Activated T-helper 1 cell treated with anti-CD3 and anti-CD28 coated beads, Interleukin-12 subunit alpha, Interleukin-12 subunit beta, Interleukin-2, Interleukin-4 antibody, amounts not matched to agents 30 ng/mL and 10 ng/mL and 1 ng/mL, durations not matched to agents 14 hours and 24 hours and 36 hours (primary cell): ENCODE data around the gene ENSA. TPM values are rescaled to one million over a fixed set of nuclear protein-coding genes. Genes with fewer than 3 reads are reported as not detected.
"Not testable (repeated sequence)": the region's sequence is repeated elsewhere in the genome, so short reads cannot be mapped to it uniquely, and the experiment has no call there.

Experiments
- DNase-seq: peaks from one replicate; pipeline ENCODE4 v3.0.0; 2021; ENCODE audit warnings: low spot score
- H3K27ac Mint-ChIP-seq: one replicate; pipeline ENCODE4 v1.8.0; 2021; ENCODE audit warnings: mild to moderate bottlenecking, mixed read lengths
- H3K27me3 Mint-ChIP-seq: one replicate; pipeline ENCODE4 v1.8.0; 2022; ENCODE audit warnings: mild to moderate bottlenecking, moderate library complexity, mixed read lengths; ENCODE audit not compliant: insufficient read depth
- H3K36me3 Mint-ChIP-seq: one replicate; pipeline ENCODE4 v1.8.0; 2021; ENCODE audit warnings: low read depth, mixed read lengths
- H3K4me1 Mint-ChIP-seq: one replicate; pipeline ENCODE4 v1.8.0; 2021; ENCODE audit warnings: low read depth, mixed read lengths
- H3K4me3 Mint-ChIP-seq: one replicate; pipeline ENCODE4 v1.8.0; 2021; ENCODE audit warnings: mild to moderate bottlenecking, moderate library complexity, mixed read lengths
- H3K9me3 Mint-ChIP-seq: one replicate; pipeline ENCODE4 v1.8.0; 2021; ENCODE audit warnings: mixed read lengths
- intact Hi-C: fragments of 100-400 bp; cut with micrococcal nuclease; formaldehyde crosslinking; loops from one replicate; pipeline ENCODE4 v1.15.1; 2024
- total RNA-seq: library from RNA; stranded (reverse); gene quantifications from 2 replicates; pipeline ENCODE4 v1.2.3, GENCODE V29; 2022

Gene ENSA
- total RNA-seq, 1 donor from 2014 or later, result 285 TPM

- peaks cover 6% of the 10 kb centered on the region for H3K4me1 Mint-ChIP-seq
- no peak overlapping the region for H3K27ac Mint-ChIP-seq
- H3K27me3 Mint-ChIP-seq, result no peaks in the 10 kb centered on the region
These were observed 33.1 kb downstream of the ENSA start for GRCh38 chr1:150596095-150596892.

GRCh38 chr1:150582371-150582770, 47.0 kb downstream of the ENSA start:
- peaks cover 22% of the 10 kb centered on the region for H3K36me3 Mint-ChIP-seq
- H3K27me3 Mint-ChIP-seq, result peaks cover 2% of the 10 kb centered on the region
- no peak for DNase-seq
- H3K9me3 Mint-ChIP-seq, result no peaks in the 10 kb centered on the region
- intact Hi-C loops, result no loop called here
- no peak overlapping the region for H3K4me3 Mint-ChIP-seq
- peaks cover 19% of the 10 kb centered on the region for H3K4me1 Mint-ChIP-seq
- H3K27ac Mint-ChIP-seq, result no peak overlapping the region

More at GRCh38 chr1:150596095-150596892, 33.1 kb downstream of the ENSA start:
- Mint-ChIP-seq H3K4me3 (no peak overlapping the region), H3K9me3 (no peaks in the 10 kb centered on the region), H3K36me3 (peaks cover 13% of the 10 kb centered on the region)
- intact Hi-C loops, result no loop called here
- no peak for DNase-seq

GRCh38 chr1:150581962-150582361, 47.5 kb downstream of the ENSA start:
- H3K4me3 Mint-ChIP-seq, intact Hi-C loops, DNase-seq, H3K9me3 Mint-ChIP-seq, H3K27ac Mint-ChIP-seq, H3K27me3 Mint-ChIP-seq: not testable (repeated sequence)
- H3K4me1 Mint-ChIP-seq, result peaks cover 21% of the 10 kb centered on the region
- H3K36me3 Mint-ChIP-seq, result peaks cover 26% of the 10 kb centered on the region

- peaks cover 31% of the 10 kb centered on the region for H3K36me3 Mint-ChIP-seq
- H3K27ac Mint-ChIP-seq, H3K4me3 Mint-ChIP-seq, H3K27me3 Mint-ChIP-seq, DNase-seq, intact Hi-C loops, H3K9me3 Mint-ChIP-seq: not testable (repeated sequence)
- H3K4me1 Mint-ChIP-seq, result peaks cover 25% of the 10 kb centered on the region
These were observed 48.0 kb downstream of the ENSA start for GRCh38 chr1:150581437-150581836.

- H3K4me3 Mint-ChIP-seq, result peak overlapping the region; percentile 95
- H3K27me3 Mint-ChIP-seq, intact Hi-C loops, DNase-seq, H3K9me3 Mint-ChIP-seq: not testable (repeated sequence)
- peak overlapping the region; percentile 90 for H3K27ac Mint-ChIP-seq
- peaks cover 36% of the 10 kb centered on the region for H3K36me3 Mint-ChIP-seq
- peaks cover 25% of the 10 kb centered on the region for H3K4me1 Mint-ChIP-seq
These were observed 48.4 kb downstream of the ENSA start for GRCh38 chr1:150580966-150581365.

GRCh38 chr1:150579945-150580642, 49.3 kb downstream of the ENSA start:
- intact Hi-C loops, result loop anchor here (1.0 kb wide), 4 partner anchors 13 to 49 kb away; partner anchors contain the start of gene ENSA
- no peak for DNase-seq
- Mint-ChIP-seq H3K36me3 (peaks cover 41% of the 10 kb centered on the region), H3K9me3 (no peaks in the 10 kb centered on the region), H3K27ac (peak overlapping the region; percentile 90), H3K27me3 (peaks cover 2% of the 10 kb centered on the region), H3K4me1 (peaks cover 30% of the 10 kb centered on the region), H3K4me3 (peak overlapping the region; percentile 95)

GRCh38 chr1:150579110-150579944, 50.1 kb downstream of the ENSA start, which contains the start of gene MCL1:
Gene MCL1, minus strand, starts transcription at chr1:150579610. Its CDS starts 80 bp downstream, at chr1:150579530.
- Mint-ChIP-seq H3K9me3 (no peaks in the 10 kb centered on the region), H3K27ac (peak within 1 kb of the TSS; percentile 97)
- intact Hi-C loops, result loop anchor here (1.0 kb wide), 4 partner anchors 12 to 50 kb away; partner anchors contain the start of gene ENSA

GRCh38 chr1:150578272-150579109, 50.9 kb downstream of the ENSA start:
- H3K4me3 Mint-ChIP-seq, result peak overlapping the region; percentile 95
- no peaks in the 10 kb centered on the region for H3K9me3 Mint-ChIP-seq
- DNase-seq, result peak; percentile 52
- peaks cover 2% of the 10 kb centered on the region for H3K27me3 Mint-ChIP-seq
- H3K4me1 Mint-ChIP-seq, result peaks cover 35% of the 10 kb centered on the region
- H3K36me3 Mint-ChIP-seq, result peaks cover 55% of the 10 kb centered on the region
- H3K27ac Mint-ChIP-seq, result peak overlapping the region; percentile 97
- intact Hi-C loops, result loop anchor here (1.0 kb wide), 5 partner anchors 11 to 298 kb away; partner anchors contain the start of genes ARNT and ENSA

More at GRCh38 chr1:150579110-150579944, 50.1 kb downstream of the ENSA start, which contains the start of gene MCL1:
- DNase-seq, result peak; percentile 92
- peaks cover 49% of the 10 kb centered on the region for H3K36me3 Mint-ChIP-seq
- H3K27me3 Mint-ChIP-seq, result peaks cover 2% of the 10 kb centered on the region
- peaks cover 35% of the 10 kb centered on the region for H3K4me1 Mint-ChIP-seq
- H3K4me3 Mint-ChIP-seq, result peak within 1 kb of the TSS; percentile 95

- H3K4me1 Mint-ChIP-seq, result peaks cover 39% of the 10 kb centered on the region
- peak overlapping the region; percentile 95 for H3K4me3 Mint-ChIP-seq
- H3K9me3 Mint-ChIP-seq, result no peaks in the 10 kb centered on the region
- intact Hi-C loops, result loop anchor here (1.0 kb wide), 1 partner anchor 299 kb away; the partner anchor contains the start of gene ARNT
- peaks cover 62% of the 10 kb centered on the region for H3K36me3 Mint-ChIP-seq
- no peak for DNase-seq
- peaks cover 2% of the 10 kb centered on the region for H3K27me3 Mint-ChIP-seq
- peak overlapping the region; percentile 97 for H3K27ac Mint-ChIP-seq
These were observed 51.7 kb downstream of the ENSA start for GRCh38 chr1:150577557-150578271.

- DNase-seq, result no peak
- H3K4me3 Mint-ChIP-seq, result peak overlapping the region; percentile 95
- H3K4me1 Mint-ChIP-seq, result peaks cover 39% of the 10 kb centered on the region
- peaks cover 66% of the 10 kb centered on the region for H3K36me3 Mint-ChIP-seq
- peak overlapping the region; percentile 97 for H3K27ac Mint-ChIP-seq
- peaks cover 2% of the 10 kb centered on the region for H3K27me3 Mint-ChIP-seq
- H3K9me3 Mint-ChIP-seq, result no peaks in the 10 kb centered on the region
- intact Hi-C loops, result no loop called here
These were observed 52.4 kb downstream of the ENSA start for GRCh38 chr1:150576794-150577556.

GRCh38 chr1:150576367-150576711, 53.1 kb downstream of the ENSA start:
- intact Hi-C loops, result no loop called here
- Mint-ChIP-seq H3K4me3 (peak overlapping the region; percentile 95), H3K36me3 (peaks cover 66% of the 10 kb centered on the region), H3K4me1 (peaks cover 42% of the 10 kb centered on the region), H3K27ac (peak overlapping the region; percentile 96), H3K27me3 (peaks cover 2% of the 10 kb centered on the region), H3K9me3 (no peaks in the 10 kb centered on the region)
- no peak for DNase-seq
